Tibial nerve (tissue), 4 donors: ENCODE data around the gene TXNIP. TPM values are rescaled to one million over a fixed set of nuclear protein-coding genes. Genes with fewer than 3 reads are reported as not detected.

Experiments used
- DNase-seq, 2 donors: peaks; one replicate each; pipeline ENCODE4 v3.0.0-alpha.2; 2019; ENCODE audit warnings: low spot score in 2 of 2
- H3K27ac ChIP-seq, 4 donors: fragments of 200-600 bp; sonication (generic) in 3 of 4; one replicate each; pipeline ENCODE4 v1.5.1; 2017 to 2019; ENCODE audit warnings: mild to moderate bottlenecking in 1 of 4
- H3K27me3 ChIP-seq, 2 donors: fragments of 200-600 bp; sonication (generic) in 1 of 2; one replicate each; pipeline versions ENCODE4 v1.5.1 to v1.6.0; 2017 to 2019
- H3K36me3 ChIP-seq, 3 donors: fragments of 200-600 bp; sonication (generic); one replicate each; pipeline ENCODE4 v1.5.1; 2018 to 2019
- H3K4me1 ChIP-seq, 4 donors: fragments of 200-600 bp; sonication (generic) in 3 of 4; one replicate each; pipeline ENCODE4 v1.5.1; 2017 to 2019
- H3K4me3 ChIP-seq, 4 donors: fragments of 200-600 bp; sonication (generic) in 3 of 4; one replicate each; pipeline ENCODE4 v1.5.1; 2017 to 2019; ENCODE audit warnings: mild to moderate bottlenecking in 1 of 4, moderate library complexity in 1 of 4
- H3K9me3 ChIP-seq, 4 donors: fragments of 200-600 bp; sonication (generic) in 3 of 4; one replicate each; pipeline ENCODE4 v1.5.1; 2017 to 2019
- CTCF ChIP-seq, 5 experiments: fragments of 200-600 bp in 3 of 5; fragments of 450-650 bp in 2 of 5; sonication (generic) in 3 of 5; IDR thresholded peaks; one replicate each; pipeline ENCODE4 v1.5.1; 2016 to 2019; ENCODE audit warnings: antibody characterized with exemption in 5 of 5, mild to moderate bottlenecking in 3 of 5, moderate library complexity in 2 of 5
- EP300 ChIP-seq, 2 donors: sonication (generic); formaldehyde crosslinking; IDR thresholded peaks; one replicate each; pipeline ENCODE4 v1.6.1; 2017; ENCODE audit warnings: antibody characterized with exemption in 2 of 2, mild to moderate bottlenecking in 1 of 2
- POLR2A ChIP-seq, 2 donors: fragments of 450-650 bp; IDR thresholded peaks; one replicate each; pipeline ENCODE4 v1.6.1; 2017; ENCODE audit warnings: antibody characterized with exemption in 2 of 2, mild to moderate bottlenecking in 2 of 2, moderate library complexity in 2 of 2
- WGBS, 2 donors: methylation state at CpG; one replicate each; pipeline ENCODE4 v1.1.5; 2018; 5-methylcytosine and 5-hydroxymethylcytosine counted together
- total RNA-seq, 4 donors: library from RNA; depleted of rRNA; stranded (reverse); fragments of >200 nt; gene quantifications; one replicate each; pipeline ENCODE4 v1.1.0, GENCODE V29; 2016

The TXNIP gene
- total RNA-seq, 4 donors from 2014 or later: 1,863 to 2,525 (median 2,185) TPM

GRCh38 chr1:145953861-145954260, 42.5 kb downstream of the TXNIP start:
- no peak for TF ChIP-seq POLR2A (IDR thresholded peaks at IDR 0.05)
- TF ChIP-seq CTCF (IDR thresholded peaks at IDR 0.05): no peak
- TF ChIP-seq EP300 (IDR thresholded peaks at IDR 0.05): no peak
- Histone ChIP-seq H3K27ac (no peak overlapping the region), H3K4me1 (peaks cover 0 to 67% (median 29%) of the 10 kb centered on the region in 4 donors)

DNA sequence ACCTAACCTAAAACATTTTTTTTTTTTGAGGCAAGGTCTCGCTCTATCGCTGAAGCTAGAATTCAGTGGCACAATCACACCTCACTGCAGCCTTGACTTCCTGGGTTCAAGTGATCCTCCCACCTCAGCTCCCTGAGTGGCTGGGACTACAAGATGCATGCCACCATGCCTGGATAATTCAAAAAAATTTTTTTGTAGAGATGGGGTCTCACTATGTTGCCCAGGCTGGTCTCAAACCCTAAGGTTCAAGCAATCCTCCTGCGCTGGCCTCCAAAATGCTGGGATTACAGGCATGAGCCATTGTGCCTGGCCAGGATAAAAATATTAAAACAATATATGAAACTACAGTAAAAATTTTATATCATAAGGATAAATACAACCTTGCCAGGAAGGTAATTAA, 43.5 kb downstream of the TXNIP start:
- 94 to 99% methylated on average over 3 of the region's 3 CpGs for WGBS, 2 donors
- no peak overlapping the region for H3K27ac ChIP-seq
- no peak for TF ChIP-seq POLR2A (IDR thresholded peaks at IDR 0.05)
- no peak for TF ChIP-seq EP300 (IDR thresholded peaks at IDR 0.05)
- TF ChIP-seq CTCF (IDR thresholded peaks at IDR 0.05): no peak
- no peaks in the 10 kb centered on the region for H3K27me3 ChIP-seq
- peaks cover 0 to 62% (median 26%) of the 10 kb centered on the region in 4 donors for H3K4me1 ChIP-seq
- H3K9me3 ChIP-seq: no peaks in the 10 kb centered on the region
- no peak overlapping the region for H3K4me3 ChIP-seq
- H3K36me3 ChIP-seq: peaks cover 0 to 8% (median 0%) of the 10 kb centered on the region in 3 donors
- DNase-seq: no peak

More at GRCh38 chr1:145953861-145954260, 42.5 kb downstream of the TXNIP start:
- Histone ChIP-seq H3K4me3 (no peak overlapping the region), H3K36me3 (peaks cover 0 to under 1% (median 0%) of the 10 kb centered on the region in 3 donors), H3K9me3 (no peaks in the 10 kb centered on the region), H3K27me3 (no peaks in the 10 kb centered on the region)
- no peak for DNase-seq
- WGBS, 2 donors: 70 to 78% methylated on average over 6 of the region's 6 CpGs

DNA sequence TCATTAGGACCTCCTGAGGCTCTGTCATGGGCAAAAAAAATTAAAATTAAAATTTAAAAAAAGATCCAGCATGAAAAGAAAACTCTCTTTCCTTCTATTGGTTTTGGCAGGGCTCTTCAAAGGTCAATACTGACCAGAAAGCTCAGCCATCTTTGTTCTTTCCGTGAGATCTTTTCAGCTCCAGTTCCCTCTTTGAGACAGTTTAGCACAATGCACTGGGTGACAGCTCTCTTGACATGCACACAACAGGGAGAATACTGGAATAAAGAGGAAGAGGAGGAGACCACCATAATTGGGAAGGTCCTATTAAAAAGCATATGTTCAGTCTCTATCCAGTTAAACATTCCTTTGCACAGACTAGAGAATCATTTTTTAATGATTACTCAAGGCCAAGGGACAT, 44.9 kb downstream of the TXNIP start:
- H3K4me3 ChIP-seq: no peak overlapping the region
- 31 to 40% methylated on average over 1 of the region's 1 CpG for WGBS, 2 donors
- no peaks in the 10 kb centered on the region for H3K27me3 ChIP-seq
- peaks cover 0 to 57% (median 23%) of the 10 kb centered on the region in 4 donors for H3K4me1 ChIP-seq
- H3K36me3 ChIP-seq: peaks cover 0 to 21% (median 6%) of the 10 kb centered on the region in 3 donors
- TF ChIP-seq POLR2A (IDR thresholded peaks at IDR 0.05) (no peak), CTCF (IDR thresholded peaks at IDR 0.05) (no peak), EP300 (IDR thresholded peaks at IDR 0.05) (no peak)
- H3K9me3 ChIP-seq: no peaks in the 10 kb centered on the region
- no peak overlapping the region for H3K27ac ChIP-seq
- DNase-seq: no peak

GRCh38 chr1:145949219-145949618, 47.2 kb downstream of the TXNIP start:
- Histone ChIP-seq H3K9me3 (no peaks in the 10 kb centered on the region), H3K36me3 (peaks cover 0 to 25% (median 6%) of the 10 kb centered on the region in 3 donors), H3K27me3 (no peaks in the 10 kb centered on the region), H3K4me1 (peaks cover 0 to 34% (median 4%) of the 10 kb centered on the region in 4 donors), H3K27ac (no peak overlapping the region), H3K4me3 (no peak overlapping the region)
- no peak for DNase-seq
- WGBS, 2 donors: 90 to 91% methylated on average over 4 of the region's 4 CpGs
- TF ChIP-seq CTCF (IDR thresholded peaks at IDR 0.05): no peak
- TF ChIP-seq POLR2A (IDR thresholded peaks at IDR 0.05): no peak
- TF ChIP-seq EP300 (IDR thresholded peaks at IDR 0.05): no peak

GRCh38 chr1:145947551-145947950, 48.8 kb downstream of the TXNIP start:
- Histone ChIP-seq H3K27ac (no peak overlapping the region), H3K36me3 (peaks cover 0 to 28% (median 9%) of the 10 kb centered on the region in 3 donors), H3K27me3 (no peaks in the 10 kb centered on the region), H3K4me3 (no peak overlapping the region), H3K4me1 (peaks cover 0 to 28% (median 0%) of the 10 kb centered on the region in 4 donors), H3K9me3 (no peaks in the 10 kb centered on the region)
- WGBS, 2 donors: 68 to 74% methylated on average over 4 of the region's 4 CpGs
- no peak for TF ChIP-seq CTCF (IDR thresholded peaks at IDR 0.05)
- no peak for TF ChIP-seq POLR2A (IDR thresholded peaks at IDR 0.05)
- no peak for DNase-seq
